ENCODE measurements around the gene KLHDC10.

The KLHDC10 gene

DNA sequence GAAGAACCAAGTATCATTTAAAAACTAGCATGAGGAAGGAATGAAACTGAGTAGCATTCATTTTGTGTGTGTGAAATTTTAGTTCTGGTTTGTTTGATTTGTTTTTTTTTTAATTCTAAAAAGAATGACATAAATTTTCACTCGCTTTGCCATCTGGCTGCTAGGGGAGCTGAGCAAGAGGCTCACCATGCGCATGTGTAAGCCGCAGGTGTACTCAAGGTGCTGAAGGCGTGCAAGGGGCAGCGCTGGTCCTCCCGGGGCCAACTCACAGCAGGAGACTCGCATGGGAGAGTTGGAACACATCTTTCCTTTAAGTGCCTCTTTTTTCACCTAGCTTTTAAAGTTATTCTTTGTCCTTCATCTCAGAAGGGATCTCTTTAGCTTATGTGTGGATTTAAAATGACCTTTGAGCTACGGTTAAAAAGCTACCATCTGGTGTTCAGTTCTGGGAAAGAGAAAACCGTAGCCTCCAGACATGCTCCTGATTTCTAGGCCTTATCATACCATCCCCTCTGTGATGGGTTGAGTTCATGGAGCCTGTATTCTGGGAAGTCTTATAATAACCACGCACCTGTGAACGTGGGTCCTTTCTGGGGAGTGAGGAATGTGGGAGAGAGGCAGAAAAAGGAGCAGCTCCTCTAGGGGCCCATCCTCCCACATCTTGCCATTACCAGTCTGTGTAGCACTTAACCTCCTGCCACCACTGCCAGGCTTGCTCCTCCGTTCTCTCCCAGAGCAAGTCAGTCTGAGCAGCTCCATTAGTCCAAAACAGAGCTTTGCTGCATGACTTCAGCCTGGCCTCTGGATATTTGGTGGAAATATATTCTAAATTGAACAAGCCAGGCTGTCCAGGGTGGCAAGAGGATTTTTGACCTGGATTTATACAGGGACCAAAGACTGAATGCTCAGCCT is 61.9 kb downstream of the KLHDC10 start:
- Histone ChIP-seq H3K27me3 (ENCODE audit: control insufficient read depth, insufficient read depth, low read length) (no peaks in the 10 kb centered on the region), H3K79me2 (no peaks in the 10 kb centered on the region), H3K36me3 (ENCODE audit: control insufficient read depth, insufficient read depth, low read length) (no peaks in the 10 kb centered on the region), H3K9me3 (ENCODE audit: control insufficient read depth, low read length) (no peaks in the 10 kb centered on the region), H3K9ac (no peak overlapping the region), H3K4me2 (ENCODE audit: low read length) (no peak overlapping the region), H3K4me1 (peaks cover 16% of the 10 kb centered on the region), H3K27ac (no peak overlapping the region), H2AFZ (no peak overlapping the region), H3K4me3 (ENCODE audit: low read depth, low read length) (no peak overlapping the region)
- TF ChIP-seq, protein P1, sequence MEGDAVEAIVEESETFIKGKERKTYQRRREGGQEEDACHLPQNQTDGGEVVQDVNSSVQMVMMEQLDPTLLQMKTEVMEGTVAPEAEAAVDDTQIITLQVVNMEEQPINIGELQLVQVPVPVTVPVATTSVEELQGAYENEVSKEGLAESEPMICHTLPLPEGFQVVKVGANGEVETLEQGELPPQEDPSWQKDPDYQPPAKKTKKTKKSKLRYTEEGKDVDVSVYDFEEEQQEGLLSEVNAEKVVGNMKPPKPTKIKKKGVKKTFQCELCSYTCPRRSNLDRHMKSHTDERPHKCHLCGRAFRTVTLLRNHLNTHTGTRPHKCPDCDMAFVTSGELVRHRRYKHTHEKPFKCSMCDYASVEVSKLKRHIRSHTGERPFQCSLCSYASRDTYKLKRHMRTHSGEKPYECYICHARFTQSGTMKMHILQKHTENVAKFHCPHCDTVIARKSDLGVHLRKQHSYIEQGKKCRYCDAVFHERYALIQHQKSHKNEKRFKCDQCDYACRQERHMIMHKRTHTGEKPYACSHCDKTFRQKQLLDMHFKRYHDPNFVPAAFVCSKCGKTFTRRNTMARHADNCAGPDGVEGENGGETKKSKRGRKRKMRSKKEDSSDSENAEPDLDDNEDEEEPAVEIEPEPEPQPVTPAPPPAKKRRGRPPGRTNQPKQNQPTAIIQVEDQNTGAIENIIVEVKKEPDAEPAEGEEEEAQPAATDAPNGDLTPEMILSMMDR (IDR thresholded peaks at IDR 0.05), result no peak

DNA sequence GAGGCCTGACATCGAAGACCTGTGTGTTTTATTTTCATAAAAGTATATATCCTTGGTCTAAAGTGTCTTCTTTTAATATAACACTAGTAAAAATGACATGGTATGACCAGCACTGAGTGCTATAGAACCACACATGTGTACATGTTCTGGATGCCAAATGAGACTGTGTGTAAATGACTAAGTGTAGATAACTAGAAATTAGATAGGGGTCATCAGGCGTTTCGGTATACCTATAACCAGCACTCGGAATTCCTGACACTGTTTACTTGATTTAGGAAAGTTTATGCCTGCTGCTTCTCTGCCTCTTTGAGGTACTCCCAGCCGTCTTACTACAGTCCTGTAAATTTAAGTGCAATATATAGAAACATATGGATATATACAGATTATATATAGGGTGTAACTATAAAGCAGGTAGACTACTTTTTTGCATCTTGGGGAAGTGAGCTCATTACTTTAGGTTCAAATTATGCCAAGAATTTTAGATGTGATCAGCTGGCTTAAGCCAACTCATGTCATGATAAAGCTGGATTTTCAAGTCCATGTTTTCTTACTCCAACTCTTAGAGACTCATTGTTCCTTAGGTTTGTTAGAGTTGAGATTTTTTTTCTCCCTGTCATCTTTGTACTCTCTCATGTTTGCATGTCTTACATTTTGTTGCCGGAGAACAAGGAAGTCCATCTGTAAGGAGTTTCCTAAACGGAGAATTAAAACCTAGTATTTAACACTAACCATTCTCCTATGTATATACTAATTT is 62.9 kb downstream of the KLHDC10 start:
- peaks cover 16% of the 10 kb centered on the region for H3K4me1 ChIP-seq
- TF ChIP-seq, protein P1 (IDR thresholded peaks at IDR 0.05), result no peak
- no peaks in the 10 kb centered on the region for H3K9me3 ChIP-seq (ENCODE audit: control insufficient read depth, low read length)
- no peak overlapping the region for H3K4me3 ChIP-seq (ENCODE audit: low read depth, low read length)
- no peak overlapping the region for H3K9ac ChIP-seq
- H2AFZ ChIP-seq, result no peak overlapping the region
- no peak overlapping the region for H3K27ac ChIP-seq
- no peaks in the 10 kb centered on the region for H3K36me3 ChIP-seq (ENCODE audit: control insufficient read depth, insufficient read depth, low read length)
- no peaks in the 10 kb centered on the region for H3K27me3 ChIP-seq (ENCODE audit: control insufficient read depth, insufficient read depth, low read length)
- no peaks in the 10 kb centered on the region for H3K79me2 ChIP-seq
- H3K4me2 ChIP-seq (ENCODE audit: low read length), result no peak overlapping the region

DNA sequence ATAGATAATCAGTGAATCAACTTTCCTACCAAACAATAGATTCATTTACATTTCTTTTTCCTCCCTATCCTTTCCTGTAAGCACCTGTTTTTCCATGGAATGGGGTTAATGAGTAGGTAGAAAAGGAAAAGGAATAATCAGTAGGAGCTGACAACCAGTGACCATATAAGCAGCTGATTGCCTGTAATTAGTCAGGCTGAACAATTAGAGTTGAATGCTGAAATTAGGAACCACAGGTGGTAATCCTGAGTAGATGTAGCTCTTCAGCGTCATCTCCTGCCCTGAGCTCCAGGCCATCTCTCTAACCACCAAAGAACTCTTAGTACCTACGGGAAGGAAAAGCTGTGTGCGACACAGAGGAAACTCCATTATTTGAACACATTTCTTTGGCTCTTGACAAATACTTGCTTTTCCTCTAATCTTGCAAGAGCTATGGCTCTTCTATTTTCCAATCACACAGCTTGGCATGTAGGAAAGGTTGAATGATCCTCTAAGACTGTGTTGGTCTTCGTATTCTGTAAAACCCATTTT is 63.8 kb downstream of the KLHDC10 start:
- Histone ChIP-seq H3K9ac (no peak overlapping the region), H3K9me3 (ENCODE audit: control insufficient read depth, low read length) (no peaks in the 10 kb centered on the region), H3K27ac (no peak overlapping the region), H2AFZ (no peak overlapping the region), H3K79me2 (no peaks in the 10 kb centered on the region), H3K27me3 (ENCODE audit: control insufficient read depth, insufficient read depth, low read length) (no peaks in the 10 kb centered on the region), H3K4me3 (ENCODE audit: low read depth, low read length) (no peak overlapping the region), H3K4me2 (ENCODE audit: low read length) (no peak overlapping the region), H3K36me3 (ENCODE audit: control insufficient read depth, insufficient read depth, low read length) (no peaks in the 10 kb centered on the region), H3K4me1 (peaks cover 16% of the 10 kb centered on the region)
- TF ChIP-seq, protein P1 (IDR thresholded peaks at IDR 0.05), result no peak

DNA sequence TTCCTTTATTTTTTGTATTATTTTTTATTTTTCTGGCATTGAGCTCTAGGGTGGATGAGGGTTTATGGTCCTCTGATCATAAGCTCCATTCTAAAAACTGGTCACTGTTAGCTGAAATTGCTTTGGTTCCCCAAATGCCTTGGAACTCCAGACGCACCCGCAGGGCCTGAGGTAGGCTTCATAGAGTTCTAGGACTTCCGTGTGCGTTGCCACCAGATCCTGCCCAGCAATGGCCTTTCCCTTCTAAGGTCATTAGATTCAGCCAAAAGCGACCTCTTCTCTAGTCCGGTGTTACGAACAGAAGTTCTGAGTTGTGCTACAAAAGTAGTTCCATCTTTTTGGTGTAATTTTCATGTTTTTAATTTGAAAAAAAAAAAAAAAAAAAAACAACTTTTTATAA is 64.4 kb downstream of the KLHDC10 start:
- TF ChIP-seq, protein P1 (IDR thresholded peaks at IDR 0.05), result no peak
- Histone ChIP-seq H3K9ac (no peak overlapping the region), H3K9me3 (ENCODE audit: control insufficient read depth, low read length) (no peaks in the 10 kb centered on the region), H3K27ac (no peak overlapping the region), H2AFZ (no peak overlapping the region), H3K36me3 (ENCODE audit: control insufficient read depth, insufficient read depth, low read length) (no peaks in the 10 kb centered on the region), H3K4me3 (ENCODE audit: low read depth, low read length) (no peak overlapping the region), H3K79me2 (no peaks in the 10 kb centered on the region), H3K27me3 (ENCODE audit: control insufficient read depth, insufficient read depth, low read length) (no peaks in the 10 kb centered on the region), H3K4me2 (ENCODE audit: low read length) (no peak overlapping the region), H3K4me1 (peaks cover 16% of the 10 kb centered on the region)
